WI38 (cell line): ENCODE measurements around the gene PDE11A.
A peak's percentile ranks its signal among the peaks of the same experiment; 100 is the strongest.

Source experiments
- H3K4me3 ChIP-seq: 2 replicates; pipeline ENCODE4 v1.5.1; 2011; ENCODE audit warnings: low read depth, mild to moderate bottlenecking, control low read depth, low read length
- TF ChIP-seq, protein P1 (sequence below): IDR thresholded peaks from 2 replicates; pipeline ENCODE4 v1.5.1; 2012; ENCODE audit warnings: low read depth, mild to moderate bottlenecking, control low read depth, low read length

PDE11A gene

DNA sequence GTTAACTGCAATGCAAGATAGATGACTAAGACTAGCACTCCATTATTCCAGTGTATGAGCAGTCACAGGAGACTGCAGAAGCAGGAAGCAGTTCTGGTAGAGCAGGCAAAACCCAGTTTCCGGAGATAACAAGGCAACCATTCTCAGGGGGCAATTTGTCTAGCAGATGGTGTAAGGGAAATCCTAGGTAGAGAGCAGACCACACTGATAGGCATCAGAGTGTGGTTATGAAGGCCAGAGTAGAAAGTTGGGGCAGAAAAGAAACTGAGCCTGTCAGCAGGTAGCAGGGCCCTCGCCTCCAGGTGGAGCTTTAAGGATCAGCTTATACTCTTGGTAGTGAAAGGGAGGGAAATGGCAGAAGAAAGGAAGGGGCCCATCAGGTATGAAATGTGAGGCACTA is 164.4 kb downstream of the PDE11A start:
- TF ChIP-seq, protein P1, sequence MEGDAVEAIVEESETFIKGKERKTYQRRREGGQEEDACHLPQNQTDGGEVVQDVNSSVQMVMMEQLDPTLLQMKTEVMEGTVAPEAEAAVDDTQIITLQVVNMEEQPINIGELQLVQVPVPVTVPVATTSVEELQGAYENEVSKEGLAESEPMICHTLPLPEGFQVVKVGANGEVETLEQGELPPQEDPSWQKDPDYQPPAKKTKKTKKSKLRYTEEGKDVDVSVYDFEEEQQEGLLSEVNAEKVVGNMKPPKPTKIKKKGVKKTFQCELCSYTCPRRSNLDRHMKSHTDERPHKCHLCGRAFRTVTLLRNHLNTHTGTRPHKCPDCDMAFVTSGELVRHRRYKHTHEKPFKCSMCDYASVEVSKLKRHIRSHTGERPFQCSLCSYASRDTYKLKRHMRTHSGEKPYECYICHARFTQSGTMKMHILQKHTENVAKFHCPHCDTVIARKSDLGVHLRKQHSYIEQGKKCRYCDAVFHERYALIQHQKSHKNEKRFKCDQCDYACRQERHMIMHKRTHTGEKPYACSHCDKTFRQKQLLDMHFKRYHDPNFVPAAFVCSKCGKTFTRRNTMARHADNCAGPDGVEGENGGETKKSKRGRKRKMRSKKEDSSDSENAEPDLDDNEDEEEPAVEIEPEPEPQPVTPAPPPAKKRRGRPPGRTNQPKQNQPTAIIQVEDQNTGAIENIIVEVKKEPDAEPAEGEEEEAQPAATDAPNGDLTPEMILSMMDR = no peak
- no peak overlapping the region for H3K4me3 ChIP-seq

DNA sequence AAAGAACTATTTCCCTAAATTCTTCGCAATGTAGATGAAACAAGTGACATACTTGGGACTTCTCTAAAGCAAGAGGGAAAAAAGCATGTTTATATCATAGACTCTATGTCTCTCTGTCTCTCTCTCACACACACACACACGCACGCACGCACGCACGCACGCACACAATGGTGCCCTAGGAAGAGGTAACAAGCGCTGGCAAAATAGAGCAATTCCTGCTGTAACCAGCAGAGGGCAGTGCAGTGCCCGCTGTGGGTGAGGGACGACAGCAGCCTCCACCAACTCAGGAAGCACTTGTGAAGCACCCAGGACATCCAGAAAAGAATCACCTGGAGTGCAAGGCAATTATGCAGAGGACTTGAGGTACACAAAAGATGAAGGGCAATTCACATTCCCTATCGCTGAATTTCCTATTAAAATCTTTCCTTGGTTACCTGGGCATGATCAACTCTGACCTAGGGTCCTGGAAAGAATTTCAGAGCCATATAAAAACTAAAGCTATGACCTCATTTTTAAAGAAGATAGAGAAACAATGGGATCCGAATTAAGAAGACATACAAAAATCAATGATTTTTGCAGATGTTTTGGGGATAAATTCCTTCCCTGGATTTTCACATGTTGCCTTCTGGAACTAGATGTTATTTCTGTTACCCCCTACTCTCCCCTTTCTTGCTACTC is 166.4 kb downstream of the PDE11A start:
- TF ChIP-seq, protein P1 = peak; percentile 96

DNA sequence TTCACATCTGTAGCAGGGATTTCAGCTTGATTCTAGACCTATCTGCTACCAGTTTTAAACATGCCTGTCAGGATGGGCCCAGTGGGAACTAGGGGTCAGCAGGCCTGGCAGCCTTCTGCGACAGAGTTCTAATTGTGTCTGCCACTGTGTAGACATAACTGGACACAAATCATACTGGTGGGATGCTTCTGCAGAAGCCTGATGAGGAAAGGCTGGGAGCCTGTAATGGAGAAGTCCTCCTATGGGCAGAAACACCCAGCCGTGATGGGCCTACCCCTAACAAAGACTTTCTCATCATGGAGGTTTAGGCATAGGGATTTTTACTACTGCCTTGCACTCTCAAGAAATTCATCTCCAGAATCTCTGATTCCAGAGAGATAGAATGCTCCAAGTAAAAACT is 166.9 kb downstream of the PDE11A start:
- TF ChIP-seq, protein P1 = no peak

More for the DNA sequence above, 166.4 kb downstream of the PDE11A start:
- H3K4me3 ChIP-seq = no peak overlapping the region

DNA sequence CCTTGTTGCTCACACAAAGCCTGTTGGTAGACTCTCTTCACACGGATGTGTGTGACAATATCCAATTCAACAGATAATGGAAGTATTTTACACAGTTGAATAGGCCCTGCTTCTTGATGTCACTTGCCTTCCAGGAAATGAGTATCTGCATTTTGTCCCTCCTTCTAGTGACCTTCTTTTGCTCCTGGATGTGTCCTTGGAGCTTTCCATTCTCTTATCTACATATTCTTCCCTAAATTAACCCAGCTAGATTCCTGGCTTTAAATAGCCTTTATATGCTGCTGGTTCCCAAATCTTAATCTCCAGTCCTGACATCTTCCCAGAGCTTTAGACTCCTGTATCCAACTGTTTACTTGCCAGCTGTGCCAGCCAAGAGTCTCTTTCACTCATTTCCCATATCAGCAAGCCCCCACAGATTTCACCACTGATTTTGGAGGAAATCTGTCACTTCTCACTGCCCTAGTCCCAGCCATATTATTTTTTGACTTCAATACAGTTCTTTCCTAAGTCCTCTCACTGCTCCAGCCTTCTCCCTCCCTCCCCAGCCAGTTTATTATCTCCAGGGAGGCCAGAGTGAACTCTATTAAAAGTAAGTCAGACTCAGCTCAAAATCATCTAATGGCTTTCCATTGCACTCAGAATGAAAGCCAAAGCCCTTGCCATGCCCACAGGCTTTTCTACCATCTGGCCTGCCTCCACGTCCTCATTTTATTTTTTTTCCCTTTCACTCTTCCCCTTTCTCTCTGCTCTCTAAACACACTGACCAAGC is 170.0 kb downstream of the PDE11A start:
- no peak overlapping the region for H3K4me3 ChIP-seq
- TF ChIP-seq, protein P1 = no peak

More for the DNA sequence above, 166.9 kb downstream of the PDE11A start:
- no peak overlapping the region for H3K4me3 ChIP-seq

DNA sequence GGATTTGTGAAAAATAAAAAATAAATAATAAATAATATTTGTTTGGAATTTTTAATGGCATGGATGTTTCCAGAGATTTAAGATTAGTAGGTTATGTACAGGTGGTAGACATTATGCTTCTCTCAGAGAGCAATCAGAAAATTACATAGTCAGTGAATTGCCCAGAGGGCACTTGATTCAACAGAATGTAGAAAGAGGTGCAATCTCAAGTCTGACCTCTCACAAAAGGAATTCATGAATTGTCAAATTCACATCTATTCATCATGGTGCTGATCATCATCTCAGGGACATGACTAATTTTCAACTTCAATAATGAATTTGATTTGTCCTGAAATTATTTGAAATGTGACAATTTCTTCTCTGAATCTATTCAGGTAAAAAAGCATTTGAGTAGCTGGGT is 172.5 kb downstream of the PDE11A start:
- H3K4me3 ChIP-seq = no peak overlapping the region
- TF ChIP-seq, protein P1 = no peak

DNA sequence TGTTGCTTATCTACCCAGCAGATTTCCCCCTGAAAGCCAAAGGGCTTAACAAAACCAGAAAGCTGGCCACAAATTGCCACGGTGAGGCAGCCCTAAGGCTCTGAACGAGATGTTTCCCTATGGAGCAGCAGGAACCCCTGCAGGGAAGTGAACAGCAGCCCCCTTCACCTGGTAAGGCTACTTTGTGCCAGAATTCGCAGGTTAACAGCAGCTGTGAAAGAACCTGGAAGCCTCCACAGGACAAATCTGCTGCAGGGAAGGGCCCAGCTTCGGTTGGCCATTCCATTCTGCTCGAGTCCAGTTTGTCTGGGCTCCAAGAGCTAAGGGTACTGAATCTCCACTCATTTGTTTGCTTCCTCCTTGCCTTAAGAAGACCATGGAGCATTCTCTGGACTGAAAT is 175.3 kb downstream of the PDE11A start:
- H3K4me3 ChIP-seq = no peak overlapping the region
- TF ChIP-seq, protein P1 = no peak

DNA sequence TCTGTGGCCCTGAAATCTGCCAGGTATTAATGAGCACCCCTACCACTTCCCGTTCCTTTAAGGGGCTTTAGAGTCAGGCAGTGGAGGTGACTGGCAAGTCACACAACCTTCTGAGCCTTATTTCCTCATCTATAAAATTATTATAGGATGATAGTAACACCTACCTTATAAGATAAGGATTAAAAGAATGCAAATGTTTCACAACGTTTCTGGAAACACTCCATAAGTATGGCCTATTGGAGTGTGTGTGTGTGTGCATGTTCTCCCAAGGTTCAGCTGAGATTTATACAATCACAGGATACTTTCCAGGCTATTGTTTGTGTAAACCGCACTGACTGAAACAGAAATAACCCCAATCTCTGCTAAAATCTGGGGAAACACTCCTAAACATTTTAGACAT is 176.0 kb downstream of the PDE11A start:
- H3K4me3 ChIP-seq = no peak overlapping the region
- TF ChIP-seq, protein P1 = no peak
